D721Med (cell line): Measurements from ENCODE around the gene CDK5RAP3.

Experiments
- DNase-seq: peaks from one replicate; pipeline ENCODE4 v3.0.0; 2011; ENCODE audit warnings: low spot score; ENCODE audit not compliant: insufficient read length
- FAIRE-seq: peaks from 2 replicates; lab custom pipeline; 2011; peaks lifted over from hg19 to GRCh38; lab: Jason Lieb, UNC
- CTCF ChIP-seq: IDR thresholded peaks from 2 replicates; pipeline ENCODE4 v1.5.1; 2012; ENCODE audit warnings: mild to moderate bottlenecking, control low read depth; ENCODE audit not compliant: insufficient read depth; ENCODE audit errors: missing control alignments

CDK5RAP3 gene

DNA sequence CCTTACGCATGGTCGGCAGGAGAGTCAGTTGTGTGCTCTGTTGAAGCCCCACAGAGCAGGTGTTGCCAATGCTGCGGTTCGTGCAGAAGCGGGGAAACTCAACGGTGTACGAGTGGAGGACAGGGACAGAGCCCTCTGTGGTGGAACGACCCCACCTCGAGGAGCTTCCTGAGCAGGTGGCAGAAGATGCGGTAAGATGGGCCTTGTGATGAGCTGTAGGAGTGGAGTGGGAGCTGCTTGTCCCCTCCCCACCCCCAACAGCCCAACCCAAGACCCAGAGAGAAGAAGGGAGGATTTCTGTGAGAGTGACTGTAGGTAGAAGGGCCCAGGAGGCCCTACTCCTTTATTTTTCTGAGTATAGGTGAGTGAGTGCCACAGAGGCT lies 4.9 kb downstream of the CDK5RAP3 start:
- DNase-seq = no peak
- no peak for TF ChIP-seq CTCF
- FAIRE-seq = no peak

DNA sequence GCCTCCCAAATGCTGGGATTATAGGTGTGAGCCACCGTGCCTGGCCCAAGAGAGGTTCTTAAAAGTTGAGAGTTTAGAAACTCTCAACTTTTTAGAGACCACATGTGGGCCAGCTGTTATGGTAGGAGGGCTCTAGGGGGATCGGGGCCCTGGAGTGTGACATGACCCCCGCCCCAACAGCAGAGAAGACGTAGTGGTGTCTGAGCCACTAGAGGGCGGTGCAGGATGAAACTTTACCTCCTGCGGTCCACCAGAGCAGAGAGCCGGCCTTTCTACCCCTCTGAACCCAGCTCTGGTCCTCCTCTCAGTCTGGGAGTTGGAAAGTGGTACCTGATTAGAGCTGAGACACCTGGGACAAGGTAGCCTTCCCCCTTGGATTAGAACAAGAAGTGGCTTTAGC lies 7.4 kb downstream of the CDK5RAP3 start:
- FAIRE-seq (no peak), DNase-seq (peak; percentile 94)
- peak; percentile 96 for TF ChIP-seq CTCF

DNA sequence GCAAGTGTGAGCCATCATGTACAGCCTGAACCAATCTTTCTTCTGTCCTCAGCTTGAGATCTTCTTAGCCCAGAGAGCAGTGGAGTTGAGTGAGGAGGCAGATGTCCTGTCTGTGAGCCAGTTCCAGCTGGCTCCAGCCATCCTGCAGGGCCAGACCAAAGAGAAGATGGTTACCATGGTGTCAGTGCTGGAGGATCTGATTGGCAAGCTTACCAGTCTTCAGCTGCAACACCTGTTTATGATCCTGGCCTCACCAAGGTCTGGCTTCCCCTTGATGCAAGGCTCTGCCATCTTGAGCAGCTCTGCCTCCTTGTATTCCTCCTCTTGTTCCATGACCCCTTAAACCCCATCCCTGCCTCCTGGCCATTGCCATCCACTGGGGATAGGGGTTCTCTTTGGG lies 9.6 kb downstream of the CDK5RAP3 start:
- no peak for TF ChIP-seq CTCF
- DNase-seq (no peak), FAIRE-seq (no peak)

- no peak for TF ChIP-seq CTCF
- DNase-seq (no peak), FAIRE-seq (no peak)
Observed at GRCh38 chr17:47981462-47981861, 10.5 kb downstream of the CDK5RAP3 start.

DNA sequence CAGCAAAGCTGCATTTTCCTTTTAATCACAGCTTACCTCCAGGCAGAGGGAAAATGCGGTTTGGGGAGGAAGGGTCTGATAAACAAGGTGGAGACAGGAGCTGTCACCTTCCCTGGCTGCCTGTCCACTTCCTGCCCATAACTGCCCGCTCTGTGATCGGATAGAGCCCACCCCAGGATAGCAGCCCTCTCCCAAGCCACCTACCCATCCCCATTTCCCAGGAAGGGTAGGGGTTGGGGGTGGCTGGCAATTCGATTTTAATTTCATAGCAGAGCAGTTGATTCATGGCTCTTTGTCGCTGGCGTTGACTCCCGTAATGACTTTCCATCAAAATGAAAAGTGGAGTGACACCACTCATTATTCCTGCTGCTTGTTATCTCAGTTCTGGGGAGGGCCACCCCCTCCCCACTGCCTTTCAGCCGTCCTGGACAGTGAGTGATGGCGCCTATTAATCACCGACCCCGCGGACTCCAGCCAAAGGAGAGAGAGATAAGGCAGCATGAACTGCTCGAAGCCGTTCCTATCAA lies 11.2 kb downstream of the CDK5RAP3 start:
- TF ChIP-seq CTCF = no peak
- FAIRE-seq (no peak), DNase-seq (no peak)

GRCh38 chr17:47982645-47983390 lies 11.9 kb downstream of the CDK5RAP3 start:
- FAIRE-seq = no peak
- no peak for TF ChIP-seq CTCF
- no peak for DNase-seq
